Transverse colon (tissue), 4 donors: ENCODE data around the gene MEF2D. TPM values are rescaled to one million over a fixed set of nuclear protein-coding genes. Genes with fewer than 3 reads are reported as not detected.

Source experiments
- DNase-seq: peaks from one replicate; pipeline ENCODE4 v3.0.0-alpha.2; 2019
- H3K27ac ChIP-seq, 4 donors: fragments of 200-600 bp; sonication (generic); 2 replicates each; pipeline ENCODE4 v1.5.1; 2016 to 2018; ENCODE audit warnings: inconsistent platforms in 4 of 4
- H3K27me3 ChIP-seq: fragments of 200-600 bp; sonication (generic); 2 replicates; pipeline ENCODE4 v1.5.1; 2017; ENCODE audit warnings: inconsistent platforms
- H3K36me3 ChIP-seq, 4 donors: fragments of 200-600 bp; sonication (generic); 2 replicates each; pipeline ENCODE4 v1.5.1; 2017 to 2019; ENCODE audit warnings: inconsistent platforms in 4 of 4
- H3K4me1 ChIP-seq, 4 donors: fragments of 200-600 bp; sonication (generic); 2 replicates each; pipeline ENCODE4 v1.5.1; 2017 to 2020; ENCODE audit warnings: inconsistent platforms in 4 of 4
- H3K4me3 ChIP-seq, 4 donors: fragments of 200-600 bp; sonication (generic); 1 replicate in 1 of 4; 2 replicates in 3 of 4; pipeline versions ENCODE4 v1.5.1 to v1.6.1; 2017 to 2019; ENCODE audit warnings: inconsistent platforms in 4 of 4
- H3K9me3 ChIP-seq, 2 donors: fragments of 200-600 bp; sonication (generic); 2 replicates each; pipeline ENCODE4 v1.5.1; 2017 to 2019; ENCODE audit warnings: inconsistent platforms in 2 of 2
- CTCF ChIP-seq, 5 experiments: fragments of 200-600 bp in 3 of 5; fragments of 450-650 bp in 2 of 5; sonication (generic) in 3 of 5; IDR thresholded peaks; 1 replicate in 2 of 5; 2 replicates in 3 of 5; pipeline ENCODE4 v1.5.1; 2016 to 2017; ENCODE audit warnings: antibody characterized with exemption in 5 of 5, inconsistent platforms in 3 of 5, mild to moderate bottlenecking in 2 of 5, moderate library complexity in 1 of 5
- EP300 ChIP-seq: sonication (generic); formaldehyde crosslinking; IDR thresholded peaks from one replicate; pipeline ENCODE4 v1.6.1; 2017; ENCODE audit warnings: antibody characterized with exemption, low read depth
- POLR2A ChIP-seq: fragments of 450-650 bp; IDR thresholded peaks from one replicate; pipeline ENCODE4 v1.6.1; 2016; ENCODE audit warnings: antibody characterized with exemption, mild to moderate bottlenecking, moderate library complexity
- POLR2AphosphoS5 ChIP-seq, 3 donors: sonication (generic); formaldehyde crosslinking; IDR thresholded peaks; one replicate each; pipeline ENCODE4 v1.6.1; 2016; ENCODE audit warnings: antibody characterized with exemption in 3 of 3
- WGBS, 2 donors: methylation state at CpG; one replicate each; pipeline ENCODE4 v1.1.5; 2018; ENCODE audit warnings: low coverage in 1 of 2; 5-methylcytosine and 5-hydroxymethylcytosine counted together
- in situ Hi-C, 4 donors: fragments of 200-750 bp; cut with MboI; loops; one replicate each; pipeline versions ENCODE4 v1.15.0 to v1.15.1; 2017; ENCODE audit warnings: low sequenced_read_pairs in 3 of 4, low pct_ligation_motif_present in 1 of 4, low pct_unique_long_range_greater_than_20kb in 1 of 4
- intact Hi-C: fragments of 100-400 bp; cut with DNase I; formaldehyde crosslinking; loops from one replicate; pipeline ENCODE4 v1.15.1; 2023; ENCODE audit warnings: low total_unique reads
- total RNA-seq, 4 donors: library from RNA; depleted of rRNA; stranded (reverse); fragments of >200 nt; gene quantifications; one replicate each; pipeline ENCODE4 v1.1.0, GENCODE V29; 2016

Gene MEF2D
- total RNA-seq, 4 donors from 2014 or later = 26.1 to 200 (median 85.7) TPM

- Histone ChIP-seq H3K4me3 (no peak overlapping the region), H3K27ac (peak overlapping the region in 2 of 4 donors; percentile 57 to 70), H3K9me3 (no peaks in the 10 kb centered on the region), H3K4me1 (peaks cover 24 to 76% (median 58%) of the 10 kb centered on the region in 4 donors), H3K36me3 (peaks cover 0 to 37% (median 18%) of the 10 kb centered on the region in 4 donors), H3K27me3 (no peaks in the 10 kb centered on the region)
- in situ Hi-C loops (no loop called here), intact Hi-C loops (no loop called here)
- 89 to 90% methylated on average over 9 of the region's 9 CpGs for WGBS, 2 donors
- TF ChIP-seq EP300 = no peak
- no peak for TF ChIP-seq POLR2A
- no peak for TF ChIP-seq CTCF (IDR thresholded peaks at IDR 0.05)
- no peak for TF ChIP-seq POLR2AphosphoS5 (IDR thresholded peaks at IDR 0.05)
- no peak for DNase-seq
Observed at GRCh38 chr1:156467385-156467784, 33.2 kb downstream of the MEF2D start.

- TF ChIP-seq POLR2AphosphoS5 (IDR thresholded peaks at IDR 0.05) (no peak), POLR2A (no peak), EP300 (no peak), CTCF (IDR thresholded peaks at IDR 0.05) (no peak)
- peak overlapping the region; percentile 57 to 73 (median 70) for H3K27ac ChIP-seq
- WGBS, 2 donors = 63 to 69% methylated on average over 3 to 17 of the region's 17 CpGs
- intact Hi-C loops (no loop called here), in situ Hi-C loops (no loop called here)
- peaks cover 11 to 66% (median 51%) of the 10 kb centered on the region in 4 donors for H3K4me1 ChIP-seq
- H3K9me3 ChIP-seq = no peaks in the 10 kb centered on the region
- DNase-seq = no peak
- no peaks in the 10 kb centered on the region for H3K27me3 ChIP-seq
- no peak overlapping the region for H3K4me3 ChIP-seq
- H3K36me3 ChIP-seq = peaks cover 0 to 37% (median 17%) of the 10 kb centered on the region in 4 donors
Observed at GRCh38 chr1:156465747-156466365, 34.7 kb downstream of the MEF2D start.

GRCh38 chr1:156464825-156465452 lies 35.6 kb downstream of the MEF2D start:
- Histone ChIP-seq H3K9me3 (no peaks in the 10 kb centered on the region), H3K27ac (peak overlapping the region; percentile 57 to 73 (median 70)), H3K36me3 (peaks cover 0 to 37% (median 17%) of the 10 kb centered on the region in 4 donors), H3K4me3 (no peak overlapping the region), H3K4me1 (peaks cover 8 to 57% (median 45%) of the 10 kb centered on the region in 4 donors), H3K27me3 (no peaks in the 10 kb centered on the region)
- no peak for TF ChIP-seq EP300
- no peak for TF ChIP-seq POLR2AphosphoS5 (IDR thresholded peaks at IDR 0.05)
- no peak for TF ChIP-seq CTCF (IDR thresholded peaks at IDR 0.05)
- 73 to 79% methylated on average over 6 to 9 of the region's 9 CpGs for WGBS, 2 donors
- no peak for DNase-seq
- in situ Hi-C loops = no loop called here
- intact Hi-C loops = no loop called here

GRCh38 chr1:156464335-156464734 lies 36.2 kb downstream of the MEF2D start:
- no peaks in the 10 kb centered on the region for H3K9me3 ChIP-seq
- in situ Hi-C loops = no loop called here
- intact Hi-C loops = no loop called here
- H3K4me1 ChIP-seq = peaks cover 8 to 51% (median 43%) of the 10 kb centered on the region in 4 donors
- no peak overlapping the region for H3K4me3 ChIP-seq
- peak overlapping the region; percentile 57 to 73 (median 70) for H3K27ac ChIP-seq
- H3K27me3 ChIP-seq = no peaks in the 10 kb centered on the region
- TF ChIP-seq POLR2AphosphoS5 (IDR thresholded peaks at IDR 0.05) = no peak
- TF ChIP-seq EP300 = no peak
- no peak for TF ChIP-seq CTCF (IDR thresholded peaks at IDR 0.05)
- TF ChIP-seq POLR2A = no peak
- H3K36me3 ChIP-seq = peaks cover 0 to 36% (median 14%) of the 10 kb centered on the region in 4 donors
- no peak for DNase-seq
- 55 to 70% methylated on average over 2 to 3 of the region's 3 CpGs for WGBS, 2 donors
